Pancreas (tissue), 10 donors: ENCODE data around the gene TBKBP1. TPM values are rescaled to one million over a fixed set of nuclear protein-coding genes. Genes with fewer than 3 reads are reported as not detected.
"Not testable (repeated sequence)": the region's sequence is repeated elsewhere in the genome, so short reads cannot be mapped to it uniquely, and the experiment has no call there.

Experiments
- ATAC-seq, 4 donors: fragments of 200-7000 bp; cut with Tn5 transposase; one replicate each; pipeline versions ENCODE4 v1.8.0 to v1.9.1; 2020; ENCODE audit warnings: mild to moderate bottlenecking in 4 of 4, moderate library complexity in 4 of 4
- DNase-seq, 6 donors: peaks; one replicate each; pipeline ENCODE4 v3.0.0-alpha.2; 2020
- FAIRE-seq: peaks from 2 replicates; lab custom pipeline; 2012; peaks lifted over from hg19 to GRCh38; lab: Jason Lieb, UNC
- H3K27ac ChIP-seq, 4 donors: fragments of 200-600 bp; sonication (generic); 1 replicate in 3 of 4; 2 replicates in 1 of 4; pipeline versions ENCODE4 v1.5.0 to v1.8.0; 2020
- H3K27me3 ChIP-seq, 4 donors: fragments of 200-600 bp; one replicate each; pipeline ENCODE4 v1.8.0; 2021
- H3K36me3 ChIP-seq, 3 donors: fragments of 200-600 bp; sonication (generic) in 1 of 3; one replicate each; pipeline versions ENCODE4 v1.5.0 to v1.8.0; 2020 to 2021
- H3K4me1 ChIP-seq, 3 donors: fragments of 200-600 bp; one replicate each; pipeline ENCODE4 v1.8.0; 2021
- H3K4me3 ChIP-seq, 4 donors: fragments of 200-600 bp; sonication (generic) in 2 of 4; one replicate each; pipeline versions ENCODE4 v1.5.0 to v1.8.0; 2020 to 2021
- H3K9me3 ChIP-seq, 4 donors: fragments of 200-600 bp; one replicate each; pipeline ENCODE4 v1.8.0; 2021
- WGBS, 2 donors: extraction: QIAGEN DNeasy Blood & Tissue Kit; methylation state at CpG; one replicate each; pipeline ENCODE4 v1.1.7; 2013; 5-methylcytosine and 5-hydroxymethylcytosine counted together
- intact Hi-C, 3 donors: fragments of 100-400 bp; cut with DNase I; formaldehyde crosslinking; loops; one replicate each; pipeline versions ENCODE4 v1.11.1 to v1.14.2; 2022
- polyA plus RNA-seq, 2 donors: library from polyadenylated mRNA; stranded (reverse); fragments of 200-250 nt; gene quantifications; one replicate each; pipeline ENCODE4 v1.2.3, GENCODE V29; 2013
- total RNA-seq, 6 donors: library from RNA; stranded (reverse); fragmentation: NEBNext Ultra II Directional in 4 of 6; extraction: Animal tissue kit (Norgen Biotek cat#: 25700) in 4 of 6; gene quantifications; one replicate each; pipeline versions ENCODE4 v1.2.1 to v1.2.4, GENCODE V29; 2021 to 2023
- TF ChIP-seq, protein P1 (sequence below), 4 donors: fragments of 200-600 bp; sonication (generic) in 3 of 4; IDR thresholded peaks; one replicate each; pipeline versions ENCODE4 v1.5.0 to v1.8.0; 2021; ENCODE audit warnings: antibody characterized with exemption in 4 of 4
- donor health status: healthy with polysubstance abuse.
- donor health status: DM: no; HTN: no; CAD: no; lungs with moderate emphysema.
- donor health status: DM: no; HTN: no; CAD: no.
- donor health status: control.
- donor health status: control.
- donor health status: Bipolar disorder and iron deficiency.
- donor health status: DM: yes; HTN: yes; CAD: no.
- donor health status: DM: no; HTN: no; CAD: no.
- donor health status: DM: no; HTN: no; CAD: no.
- donor health status: DM: yes; HTN: yes; CAD: no.

TBKBP1 gene
- total and polyA plus RNA-seq, 8 donors, result 4.7 to 21.2 (median 6.4) TPM

DNA sequence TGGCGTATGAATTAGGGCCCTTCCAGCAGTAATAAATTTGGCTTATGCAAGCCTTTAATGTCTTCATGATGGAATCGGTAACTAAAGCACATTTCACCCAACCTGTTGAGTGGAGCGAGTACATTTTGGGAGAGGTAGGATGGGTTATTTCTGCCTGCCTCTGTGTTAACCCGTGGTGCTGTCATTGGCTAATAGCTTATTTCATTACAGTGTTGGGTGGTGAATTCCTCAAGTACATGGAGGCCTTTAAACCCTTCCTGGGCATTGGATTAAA is 17.8 kb upstream of the TBKBP1 start:
- no peak for FAIRE-seq
- 91% methylated on average over 4 of the region's 4 CpGs for WGBS, 2 donors
- H3K27me3 ChIP-seq, result no peaks in the 10 kb centered on the region
- TF ChIP-seq, protein P1, sequence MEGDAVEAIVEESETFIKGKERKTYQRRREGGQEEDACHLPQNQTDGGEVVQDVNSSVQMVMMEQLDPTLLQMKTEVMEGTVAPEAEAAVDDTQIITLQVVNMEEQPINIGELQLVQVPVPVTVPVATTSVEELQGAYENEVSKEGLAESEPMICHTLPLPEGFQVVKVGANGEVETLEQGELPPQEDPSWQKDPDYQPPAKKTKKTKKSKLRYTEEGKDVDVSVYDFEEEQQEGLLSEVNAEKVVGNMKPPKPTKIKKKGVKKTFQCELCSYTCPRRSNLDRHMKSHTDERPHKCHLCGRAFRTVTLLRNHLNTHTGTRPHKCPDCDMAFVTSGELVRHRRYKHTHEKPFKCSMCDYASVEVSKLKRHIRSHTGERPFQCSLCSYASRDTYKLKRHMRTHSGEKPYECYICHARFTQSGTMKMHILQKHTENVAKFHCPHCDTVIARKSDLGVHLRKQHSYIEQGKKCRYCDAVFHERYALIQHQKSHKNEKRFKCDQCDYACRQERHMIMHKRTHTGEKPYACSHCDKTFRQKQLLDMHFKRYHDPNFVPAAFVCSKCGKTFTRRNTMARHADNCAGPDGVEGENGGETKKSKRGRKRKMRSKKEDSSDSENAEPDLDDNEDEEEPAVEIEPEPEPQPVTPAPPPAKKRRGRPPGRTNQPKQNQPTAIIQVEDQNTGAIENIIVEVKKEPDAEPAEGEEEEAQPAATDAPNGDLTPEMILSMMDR (IDR thresholded peaks at IDR 0.05), result no peak
- H3K27ac ChIP-seq, result no peak overlapping the region
- H3K4me3 ChIP-seq, result no peak overlapping the region
- no peaks in the 10 kb centered on the region for H3K9me3 ChIP-seq
- ATAC-seq, result no peak
- intact Hi-C loops, result no loop called here
- no peak for DNase-seq
- H3K4me1 ChIP-seq, result no peaks in the 10 kb centered on the region
- peaks cover 16 to 94% (median 60%) of the 10 kb centered on the region in 3 donors for H3K36me3 ChIP-seq

GRCh38 chr17:47676510-47677165 is 17.3 kb upstream of the TBKBP1 start:
- no peak overlapping the region for H3K4me3 ChIP-seq
- H3K27ac ChIP-seq, result no peak overlapping the region
- no peaks in the 10 kb centered on the region for H3K9me3 ChIP-seq
- H3K27me3 ChIP-seq, result no peaks in the 10 kb centered on the region
- FAIRE-seq, result no peak
- ATAC-seq, result no peak
- no peaks in the 10 kb centered on the region for H3K4me1 ChIP-seq
- no peak for DNase-seq
- H3K36me3 ChIP-seq, result peaks cover 16 to 91% (median 60%) of the 10 kb centered on the region in 3 donors
- 75 to 77% methylated on average over 7 of the region's 7 CpGs for whole genome bisulfite sequencing, 2 donors
- intact Hi-C loops, result no loop called here
- TF ChIP-seq, protein P1 (IDR thresholded peaks at IDR 0.05), result no peak

DNA sequence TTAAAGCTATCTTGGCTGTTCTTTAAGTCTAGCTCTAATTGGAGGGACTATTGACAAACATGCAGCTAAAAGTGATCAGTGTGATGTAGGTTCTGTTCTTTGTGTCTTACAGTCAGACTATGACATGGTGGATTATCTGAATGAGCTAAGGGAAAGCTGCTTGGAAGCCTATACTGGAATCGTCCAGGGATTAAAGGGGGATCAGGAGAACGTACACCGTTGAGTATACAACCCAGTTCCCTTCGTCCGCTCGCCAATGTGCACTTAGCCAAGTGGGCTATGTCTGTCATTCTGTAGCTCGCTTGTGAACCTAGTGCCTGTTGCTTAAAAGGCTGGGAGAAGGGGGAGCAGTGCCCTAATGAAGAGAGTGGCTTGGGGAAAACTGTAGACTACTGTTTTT is 15.8 kb upstream of the TBKBP1 start:
- Histone ChIP-seq H3K4me1 (no peaks in the 10 kb centered on the region), H3K27ac (no peak overlapping the region), H3K4me3 (no peak overlapping the region), H3K27me3 (no peaks in the 10 kb centered on the region), H3K36me3 (peaks cover 20 to 87% (median 66%) of the 10 kb centered on the region in 3 donors), H3K9me3 (no peaks in the 10 kb centered on the region)
- intact Hi-C loops, result no loop called here
- TF ChIP-seq, protein P1 (IDR thresholded peaks at IDR 0.05), result no peak
- no peak for DNase-seq
- no peak for ATAC-seq
- no peak for FAIRE-seq
- WGBS, 2 donors, result 77 to 78% methylated on average over 7 of the region's 7 CpGs

GRCh38 chr17:47682138-47682537 is 11.8 kb upstream of the TBKBP1 start:
- no peak overlapping the region for H3K4me3 ChIP-seq
- TF ChIP-seq, protein P1 (IDR thresholded peaks at IDR 0.05), result no peak
- H3K4me1 ChIP-seq, result peaks cover 0 to 6% (median 0%) of the 10 kb centered on the region in 3 donors
- H3K9me3 ChIP-seq, result no peaks in the 10 kb centered on the region
- FAIRE-seq (no peak), ATAC-seq (no peak), DNase-seq (no peak)
- H3K27me3 ChIP-seq, result no peaks in the 10 kb centered on the region
- 90 to 94% methylated on average over 2 of the region's 2 CpGs for WGBS, 2 donors
- H3K27ac ChIP-seq, result no peak overlapping the region
- intact Hi-C loops, result no loop called here
- peaks cover 15 to 49% (median 35%) of the 10 kb centered on the region in 3 donors for H3K36me3 ChIP-seq

DNA sequence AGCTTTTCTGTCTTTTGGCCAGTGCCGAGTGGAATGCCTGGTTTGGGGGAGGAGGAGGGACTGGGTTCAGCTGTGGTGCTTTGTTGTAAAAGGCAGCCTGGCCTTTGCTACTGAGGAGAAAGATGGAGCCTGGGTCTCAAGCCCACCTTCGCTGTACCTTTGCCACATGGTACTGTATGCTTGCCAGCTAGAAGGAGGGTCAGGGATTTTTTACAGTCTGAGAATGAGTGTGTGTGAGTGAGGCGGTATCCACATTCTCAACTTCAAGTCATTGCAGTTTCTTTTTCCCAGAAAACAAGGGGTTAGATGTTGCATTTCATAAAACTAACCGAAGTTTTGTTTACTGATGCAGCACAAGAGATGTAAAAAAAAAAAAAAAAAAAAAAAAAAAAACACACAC is 11.2 kb upstream of the TBKBP1 start:
- peaks cover 15 to 45% (median 32%) of the 10 kb centered on the region in 3 donors for H3K36me3 ChIP-seq
- H3K4me3 ChIP-seq, H3K27me3 ChIP-seq, H3K4me1 ChIP-seq, H3K27ac ChIP-seq, DNase-seq, ATAC-seq, intact Hi-C loops, H3K9me3 ChIP-seq, FAIRE-seq: not testable (repeated sequence)
- 84 to 85% methylated on average over 4 of the region's 4 CpGs for WGBS, 2 donors
